BE2C (cell line): ENCODE data around the gene ZNF554.

Experiments
- DNase-seq: peaks from one replicate; pipeline ENCODE4 v3.0.0-alpha.2; 2020
- H3K27me3 ChIP-seq: fragments of 250-450 bp; sonication (Bioruptor Pico); 2 replicates; pipeline ENCODE4 v1.5.1; 2020; ENCODE audit warnings: mild to moderate bottlenecking
- H3K36me3 ChIP-seq: fragments of 250-450 bp; sonication (Bioruptor Pico); 2 replicates; pipeline ENCODE4 v1.5.1; 2020; ENCODE audit warnings: mild to moderate bottlenecking
- H3K4me1 ChIP-seq: fragments of 250-450 bp; sonication (Bioruptor Pico); 2 replicates; pipeline ENCODE4 v1.5.1; 2020
- H3K4me3 ChIP-seq: 2 replicates; pipeline ENCODE4 v1.5.1; 2011; ENCODE audit warnings: low read depth, low read length
- H3K9me3 ChIP-seq: fragments of 250-450 bp; sonication (Bioruptor Pico); 2 replicates; pipeline ENCODE4 v1.5.1; 2020
- CTCF ChIP-seq: IDR thresholded peaks from 2 replicates; pipeline ENCODE4 v1.5.1; 2012; ENCODE audit warnings: mild to moderate bottlenecking, low read depth, low read length

ZNF554 gene

GRCh38 chr19:2793577-2793976, 26.1 kb upstream of the ZNF554 start:
- TF ChIP-seq CTCF = no peak
- Histone ChIP-seq H3K27me3 (no peaks in the 10 kb centered on the region), H3K4me1 (no peaks in the 10 kb centered on the region), H3K36me3 (peaks cover 82% of the 10 kb centered on the region), H3K9me3 (no peaks in the 10 kb centered on the region), H3K4me3 (no peak overlapping the region)
- DNase-seq = no peak

- no peak overlapping the region for H3K4me3 ChIP-seq
- H3K4me1 ChIP-seq = no peaks in the 10 kb centered on the region
- no peak for TF ChIP-seq CTCF
- H3K9me3 ChIP-seq = no peaks in the 10 kb centered on the region
- no peaks in the 10 kb centered on the region for H3K27me3 ChIP-seq
- no peak for DNase-seq
- peaks cover 94% of the 10 kb centered on the region for H3K36me3 ChIP-seq
Measured at GRCh38 chr19:2795827-2796658, 23.6 kb upstream of the ZNF554 start.

DNA sequence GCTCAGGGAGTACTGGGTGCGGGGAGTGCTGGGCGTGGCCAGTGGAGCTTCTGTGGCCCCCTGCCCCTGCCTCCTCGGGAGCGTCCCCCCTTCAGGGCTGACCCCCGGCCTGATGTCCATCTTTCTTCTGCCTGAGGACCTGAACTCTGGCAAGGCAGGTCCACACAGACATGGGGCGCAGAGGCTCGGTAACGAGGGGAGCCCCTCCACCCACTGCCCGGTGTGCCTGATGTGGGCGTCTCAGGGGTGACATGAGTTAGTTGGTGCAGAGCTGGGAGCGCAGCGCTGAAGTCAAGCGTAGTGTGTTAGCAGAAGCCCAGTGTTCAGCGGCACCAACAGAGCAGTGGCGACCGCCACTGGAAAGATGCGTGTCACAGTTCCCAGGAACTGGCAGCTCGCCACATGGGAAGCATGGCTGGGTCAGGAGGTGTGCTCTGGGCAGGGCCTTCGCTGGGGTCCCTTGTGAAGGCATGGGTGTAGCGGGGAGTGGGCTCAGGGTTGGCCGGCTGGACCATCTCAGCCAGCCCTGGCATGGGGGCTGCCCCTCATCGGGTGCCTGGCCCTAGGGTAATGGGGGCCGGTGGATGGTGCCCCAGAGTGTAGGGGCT, 22.9 kb upstream of the ZNF554 start:
- Histone ChIP-seq H3K4me3 (no peak overlapping the region), H3K27me3 (no peaks in the 10 kb centered on the region), H3K4me1 (no peaks in the 10 kb centered on the region), H3K9me3 (no peaks in the 10 kb centered on the region), H3K36me3 (peaks cover 94% of the 10 kb centered on the region)
- DNase-seq = no peak
- TF ChIP-seq CTCF = no peak

DNA sequence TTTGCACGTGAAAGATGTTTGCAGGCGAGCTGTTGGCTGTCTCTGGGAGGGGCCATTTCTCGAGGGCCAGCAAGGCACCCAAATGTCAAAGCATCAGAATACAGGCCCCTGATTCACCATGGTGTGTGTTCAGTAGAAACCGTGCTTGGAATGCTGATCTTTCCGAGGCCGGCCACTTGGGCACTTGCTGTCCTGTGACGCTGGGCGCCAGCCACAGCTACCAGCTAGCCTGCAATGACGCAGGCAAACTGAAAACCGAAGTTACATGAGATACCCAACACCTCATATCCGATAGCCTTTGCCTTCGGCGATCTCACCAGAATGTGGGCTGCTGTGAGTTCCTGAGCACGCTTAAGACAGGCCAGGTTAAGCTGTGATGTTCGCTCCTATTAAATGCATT, 22.4 kb upstream of the ZNF554 start:
- Histone ChIP-seq H3K27me3 (no peaks in the 10 kb centered on the region), H3K4me1 (no peaks in the 10 kb centered on the region), H3K4me3 (no peak overlapping the region), H3K36me3 (peaks cover 93% of the 10 kb centered on the region), H3K9me3 (no peaks in the 10 kb centered on the region)
- no peak for DNase-seq
- no peak for TF ChIP-seq CTCF

DNA sequence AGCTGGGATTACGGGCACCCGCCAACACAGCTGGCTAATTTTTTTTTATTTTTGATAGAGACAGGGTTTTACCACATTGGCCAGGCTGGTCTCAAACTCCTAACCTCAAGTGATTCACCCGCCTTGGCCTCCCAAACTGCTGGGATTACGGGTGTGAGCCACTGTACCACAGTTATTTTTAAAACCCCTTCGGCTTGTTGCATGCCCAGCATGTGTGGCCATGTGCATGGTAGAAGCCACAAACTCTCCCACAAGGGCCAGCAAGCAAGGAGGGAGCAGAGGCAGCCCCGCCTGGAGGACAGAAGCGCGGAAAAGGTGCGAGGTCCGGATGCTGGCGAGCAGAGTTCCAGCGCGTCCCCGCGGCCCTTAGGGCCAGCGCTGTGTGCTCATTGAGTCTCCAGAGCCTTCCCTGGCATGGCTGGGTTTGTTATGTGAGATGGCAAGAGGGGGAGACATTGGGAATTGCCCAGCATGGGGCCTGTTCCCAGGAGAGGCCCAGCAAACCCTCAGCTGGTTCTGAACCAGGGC, 21.4 kb upstream of the ZNF554 start:
- no peaks in the 10 kb centered on the region for H3K9me3 ChIP-seq
- H3K27me3 ChIP-seq = no peaks in the 10 kb centered on the region
- no peak overlapping the region for H3K4me3 ChIP-seq
- DNase-seq = no peak
- H3K36me3 ChIP-seq = peaks cover 95% of the 10 kb centered on the region
- TF ChIP-seq CTCF = no peak
- no peaks in the 10 kb centered on the region for H3K4me1 ChIP-seq

- TF ChIP-seq CTCF = no peak
- no peaks in the 10 kb centered on the region for H3K9me3 ChIP-seq
- no peaks in the 10 kb centered on the region for H3K4me1 ChIP-seq
- no peak overlapping the region for H3K4me3 ChIP-seq
- no peak for DNase-seq
- peaks cover 95% of the 10 kb centered on the region for H3K36me3 ChIP-seq
- no peaks in the 10 kb centered on the region for H3K27me3 ChIP-seq
Measured at GRCh38 chr19:2798733-2799132, 20.9 kb upstream of the ZNF554 start.
